ENCODE data around the gene PP2D1. TPM values are rescaled to one million over a fixed set of nuclear protein-coding genes. Genes with fewer than 3 reads are reported as not detected.
"Not testable (repeated sequence)": the region's sequence is repeated elsewhere in the genome, so short reads cannot be mapped to it uniquely, and the experiment has no call there.

Gene PP2D1
- total RNA-seq, 1 donor from 2014 or later: not detected

DNA sequence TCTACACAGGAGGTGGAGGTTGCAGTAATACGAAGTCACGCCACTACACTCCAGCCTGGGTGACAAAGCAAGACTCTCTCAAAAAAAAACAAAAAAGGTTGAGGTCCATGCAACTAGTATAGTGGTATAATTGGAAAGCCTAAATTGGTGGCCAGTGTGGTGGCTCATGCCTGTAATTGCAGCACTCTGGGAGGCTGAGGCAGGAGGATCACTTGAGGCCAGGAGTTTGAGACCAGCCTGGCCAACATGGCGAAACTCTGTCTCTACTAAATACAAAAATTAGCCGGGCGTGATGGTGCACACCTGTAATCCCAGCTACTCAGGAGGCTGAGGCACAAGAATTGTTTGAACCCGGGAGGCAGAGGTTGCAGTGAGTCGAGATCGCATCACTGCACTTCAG is 23.2 kb downstream of the PP2D1 start:
- H3K27ac ChIP-seq (ENCODE audit: low read depth, low read length); H3K36me3 ChIP-seq (ENCODE audit: control insufficient read depth in 3 of 3, insufficient read depth in 3 of 3, low read length in 3 of 3); H3K4me1 ChIP-seq (ENCODE audit: control insufficient read depth in 3 of 3, insufficient read depth in 3 of 3, low read length in 3 of 3); H3K4me3 ChIP-seq (ENCODE audit: low read length in 3 of 3); H3K9ac ChIP-seq (ENCODE audit: low read depth in 1 of 3, low read length in 3 of 3); H3K9me3 ChIP-seq (ENCODE audit: control insufficient read depth in 3 of 3, low read length in 3 of 3); H3K27me3 ChIP-seq (ENCODE audit: control insufficient read depth in 3 of 3, insufficient read depth in 3 of 3, low read length in 3 of 3): not testable (repeated sequence)

DNA sequence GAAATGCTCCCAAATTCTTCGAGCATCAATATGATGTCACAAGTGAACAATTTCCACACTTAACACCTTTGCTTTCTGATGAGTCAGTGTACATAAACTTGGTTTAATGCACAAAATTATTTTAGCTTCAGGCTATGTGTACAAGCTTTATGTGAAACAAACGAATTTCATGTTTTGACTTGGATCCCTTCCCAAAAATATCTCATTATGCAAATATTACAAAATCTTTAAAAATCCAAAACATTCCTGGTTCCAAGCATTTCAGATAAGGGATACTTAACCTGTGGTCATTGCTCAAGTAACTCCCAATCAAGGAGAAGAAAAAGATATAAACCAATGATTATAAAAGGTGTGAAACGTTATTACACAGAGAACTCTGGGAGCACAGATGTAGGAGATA is 40.0 kb downstream of the PP2D1 start:
- Histone ChIP-seq H3K36me3 (ENCODE audit: control insufficient read depth in 3 of 3, insufficient read depth in 3 of 3, low read length in 3 of 3) (peaks cover 2 to 19% (median 18%) of the 10 kb centered on the region in 3 donors), H3K27me3 (ENCODE audit: control insufficient read depth in 3 of 3, insufficient read depth in 3 of 3, low read length in 3 of 3) (no peaks in the 10 kb centered on the region), H3K9me3 (ENCODE audit: control insufficient read depth in 3 of 3, low read length in 3 of 3) (no peaks in the 10 kb centered on the region), H3K4me3 (ENCODE audit: low read length in 3 of 3) (no peak overlapping the region), H3K4me1 (ENCODE audit: control insufficient read depth in 3 of 3, insufficient read depth in 3 of 3, low read length in 3 of 3) (no peaks in the 10 kb centered on the region), H3K27ac (ENCODE audit: low read depth, low read length) (no peak overlapping the region), H3K9ac (ENCODE audit: low read depth in 1 of 3, low read length in 3 of 3) (no peak overlapping the region)

DNA sequence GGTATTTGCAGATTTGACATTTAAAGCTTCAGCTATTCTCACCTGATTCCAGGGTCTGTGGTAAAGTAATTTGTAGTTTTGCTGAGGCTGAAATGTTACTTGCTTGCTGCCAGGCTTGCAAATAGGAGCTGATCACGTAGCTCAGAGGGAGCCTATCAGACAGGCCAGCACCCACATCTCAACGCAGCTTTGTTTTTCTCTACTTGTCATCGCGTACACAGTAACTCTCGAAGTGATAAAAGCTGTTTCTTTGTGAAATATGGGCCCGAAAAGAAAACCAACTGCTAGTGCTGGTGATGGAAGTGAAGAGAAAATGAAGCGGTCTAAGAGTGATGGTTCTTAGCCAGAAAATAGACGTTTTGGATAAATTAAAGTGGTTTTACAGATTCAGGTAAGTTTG is 41.7 kb downstream of the PP2D1 start:
- no peaks in the 10 kb centered on the region for H3K27me3 ChIP-seq (ENCODE audit: control insufficient read depth in 3 of 3, insufficient read depth in 3 of 3, low read length in 3 of 3)
- H3K9ac ChIP-seq (ENCODE audit: low read depth in 1 of 3, low read length in 3 of 3): no peak overlapping the region
- no peak overlapping the region for H3K27ac ChIP-seq (ENCODE audit: low read depth, low read length)
- H3K4me3 ChIP-seq (ENCODE audit: low read length in 3 of 3): no peak overlapping the region
- no peaks in the 10 kb centered on the region for H3K9me3 ChIP-seq (ENCODE audit: control insufficient read depth in 3 of 3, low read length in 3 of 3)
- no peaks in the 10 kb centered on the region for H3K4me1 ChIP-seq (ENCODE audit: control insufficient read depth in 3 of 3, insufficient read depth in 3 of 3, low read length in 3 of 3)
- H3K36me3 ChIP-seq (ENCODE audit: control insufficient read depth in 3 of 3, insufficient read depth in 3 of 3, low read length in 3 of 3): peaks cover 0 to 6% (median 5%) of the 10 kb centered on the region in 3 donors

DNA sequence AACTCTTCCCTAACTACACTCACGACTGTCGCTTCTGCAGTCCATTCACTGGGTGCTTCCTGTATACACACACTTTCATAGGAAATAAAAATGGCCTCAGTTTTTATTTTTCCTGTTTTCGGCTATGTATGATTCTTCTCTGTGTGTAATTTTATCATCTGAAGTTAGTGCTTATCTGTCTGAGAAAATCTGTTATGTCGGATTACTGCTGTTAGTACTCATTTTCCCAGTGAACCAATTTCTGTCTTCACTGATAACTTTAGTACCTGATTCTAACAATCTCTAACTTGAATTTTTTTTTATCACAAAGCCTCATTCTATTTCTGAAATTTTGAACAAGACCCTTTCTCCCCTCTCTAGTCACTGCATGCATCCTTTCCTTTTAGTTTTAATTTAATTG is 44.3 kb downstream of the PP2D1 start:
- Histone ChIP-seq H3K27me3 (ENCODE audit: control insufficient read depth in 3 of 3, insufficient read depth in 3 of 3, low read length in 3 of 3) (no peaks in the 10 kb centered on the region), H3K4me3 (ENCODE audit: low read length in 3 of 3) (no peak overlapping the region), H3K36me3 (ENCODE audit: control insufficient read depth in 3 of 3, insufficient read depth in 3 of 3, low read length in 3 of 3) (no peaks in the 10 kb centered on the region), H3K9me3 (ENCODE audit: control insufficient read depth in 3 of 3, low read length in 3 of 3) (no peaks in the 10 kb centered on the region), H3K4me1 (ENCODE audit: control insufficient read depth in 3 of 3, insufficient read depth in 3 of 3, low read length in 3 of 3) (no peaks in the 10 kb centered on the region), H3K9ac (ENCODE audit: low read depth in 1 of 3, low read length in 3 of 3) (no peak overlapping the region), H3K27ac (ENCODE audit: low read depth, low read length) (no peak overlapping the region)

DNA sequence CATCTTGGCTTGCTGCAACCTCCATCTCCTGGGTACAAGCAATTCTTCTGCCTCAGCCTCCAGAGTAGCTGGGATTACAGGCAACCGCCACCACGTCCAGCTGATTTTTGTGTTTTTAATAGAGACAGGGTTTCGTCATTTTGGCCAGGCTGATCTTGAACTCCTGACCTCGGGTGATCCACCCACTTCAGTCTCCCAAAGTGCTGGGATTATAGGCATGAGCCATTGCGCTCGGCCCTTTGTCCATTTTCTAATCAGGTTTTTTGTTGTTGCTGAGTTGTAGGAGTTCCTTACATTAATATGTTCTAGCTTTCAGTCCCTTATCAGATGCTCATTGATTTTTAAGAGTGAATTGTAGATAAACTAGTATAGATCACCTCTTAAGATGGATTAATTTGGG is 44.9 kb downstream of the PP2D1 start:
- Histone ChIP-seq H3K4me1 (ENCODE audit: control insufficient read depth in 3 of 3, insufficient read depth in 3 of 3, low read length in 3 of 3) (peaks cover 0 to 2% (median 0%) of the 10 kb centered on the region in 3 donors), H3K27me3 (ENCODE audit: control insufficient read depth in 3 of 3, insufficient read depth in 3 of 3, low read length in 3 of 3) (no peaks in the 10 kb centered on the region), H3K27ac (ENCODE audit: low read depth, low read length) (no peak overlapping the region), H3K36me3 (ENCODE audit: control insufficient read depth in 3 of 3, insufficient read depth in 3 of 3, low read length in 3 of 3) (no peaks in the 10 kb centered on the region), H3K9me3 (ENCODE audit: control insufficient read depth in 3 of 3, low read length in 3 of 3) (no peaks in the 10 kb centered on the region), H3K4me3 (ENCODE audit: low read length in 3 of 3) (no peak overlapping the region), H3K9ac (ENCODE audit: low read depth in 1 of 3, low read length in 3 of 3) (no peak overlapping the region)

DNA sequence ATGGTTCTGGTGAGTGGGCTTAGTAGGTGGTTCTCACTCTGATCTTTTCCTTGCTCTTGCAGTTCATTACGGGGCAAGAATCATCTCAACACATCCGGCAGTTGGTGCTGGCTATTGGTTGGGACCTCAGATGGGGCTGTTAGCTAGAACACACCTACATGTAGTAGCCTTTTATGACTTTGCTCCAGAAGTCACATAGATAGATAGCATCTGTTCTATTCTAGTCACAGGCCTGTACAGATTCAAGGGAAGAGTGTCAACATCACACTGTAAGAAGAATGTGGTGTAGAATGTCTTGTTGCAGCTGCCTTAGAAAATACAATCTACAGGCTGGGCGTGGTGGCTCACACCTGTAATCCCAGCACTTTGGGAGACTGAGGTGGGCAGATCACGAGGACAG is 50.1 kb downstream of the PP2D1 start:
- Histone ChIP-seq H3K36me3 (ENCODE audit: control insufficient read depth in 3 of 3, insufficient read depth in 3 of 3, low read length in 3 of 3) (no peaks in the 10 kb centered on the region), H3K9ac (ENCODE audit: low read depth in 1 of 3, low read length in 3 of 3) (no peak overlapping the region), H3K9me3 (ENCODE audit: control insufficient read depth in 3 of 3, low read length in 3 of 3) (no peaks in the 10 kb centered on the region), H3K4me1 (ENCODE audit: control insufficient read depth in 3 of 3, insufficient read depth in 3 of 3, low read length in 3 of 3) (peaks cover 0 to 7% (median 0%) of the 10 kb centered on the region in 3 donors), H3K27me3 (ENCODE audit: control insufficient read depth in 3 of 3, insufficient read depth in 3 of 3, low read length in 3 of 3) (no peaks in the 10 kb centered on the region), H3K27ac (ENCODE audit: low read depth, low read length) (no peak overlapping the region), H3K4me3 (ENCODE audit: low read length in 3 of 3) (no peak overlapping the region)

DNA sequence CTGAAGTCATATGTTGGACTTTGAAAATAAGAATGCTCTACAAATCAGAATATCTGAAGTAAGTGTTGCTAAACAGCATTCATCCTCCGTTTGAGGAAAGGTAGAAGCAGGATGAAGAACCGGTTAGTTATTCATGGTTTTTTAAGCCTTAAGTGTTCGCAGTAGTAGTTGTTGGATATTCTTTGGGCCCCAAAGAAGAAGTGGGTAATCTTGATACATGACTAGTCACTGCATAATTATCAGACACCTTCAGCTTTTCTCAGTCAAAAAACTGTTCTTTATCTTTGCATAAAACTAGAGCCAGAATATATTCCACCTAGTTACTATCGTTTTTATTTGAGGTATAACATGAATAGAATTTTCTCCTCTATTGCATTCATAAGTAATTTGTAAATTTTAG is 51.4 kb downstream of the PP2D1 start:
- no peaks in the 10 kb centered on the region for H3K9me3 ChIP-seq (ENCODE audit: control insufficient read depth in 3 of 3, low read length in 3 of 3)
- no peaks in the 10 kb centered on the region for H3K27me3 ChIP-seq (ENCODE audit: control insufficient read depth in 3 of 3, insufficient read depth in 3 of 3, low read length in 3 of 3)
- H3K36me3 ChIP-seq (ENCODE audit: control insufficient read depth in 3 of 3, insufficient read depth in 3 of 3, low read length in 3 of 3): no peaks in the 10 kb centered on the region
- no peak overlapping the region for H3K4me3 ChIP-seq (ENCODE audit: low read length in 3 of 3)
- no peak overlapping the region for H3K9ac ChIP-seq (ENCODE audit: low read depth in 1 of 3, low read length in 3 of 3)
- peaks cover 0 to 7% (median 0%) of the 10 kb centered on the region in 3 donors for H3K4me1 ChIP-seq (ENCODE audit: control insufficient read depth in 3 of 3, insufficient read depth in 3 of 3, low read length in 3 of 3)
- no peak overlapping the region for H3K27ac ChIP-seq (ENCODE audit: low read depth, low read length)

DNA sequence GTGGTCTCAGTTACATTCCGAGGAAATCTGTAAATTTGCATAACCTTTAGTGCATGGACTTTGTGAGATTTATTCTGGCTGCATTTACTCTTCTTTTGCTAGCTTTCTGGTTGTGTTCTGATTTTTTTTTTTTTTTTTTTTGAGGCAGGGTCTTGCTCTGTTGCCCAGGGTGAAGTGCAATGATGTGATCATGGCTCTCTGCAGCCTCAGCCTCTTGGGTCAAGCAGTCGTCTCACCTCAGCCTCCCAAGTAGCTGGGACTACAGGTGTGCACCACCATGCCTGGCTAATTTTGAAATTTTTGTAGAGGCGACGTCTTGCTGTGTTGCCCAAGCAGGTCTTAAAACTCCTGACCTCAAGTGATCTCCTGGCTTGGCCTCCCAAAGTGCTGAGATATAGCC is 52.6 kb downstream of the PP2D1 start:
- H3K36me3 ChIP-seq (ENCODE audit: control insufficient read depth in 3 of 3, insufficient read depth in 3 of 3, low read length in 3 of 3): peaks cover 0 to 5% (median 4%) of the 10 kb centered on the region in 3 donors
- peaks cover 0 to 11% (median 0%) of the 10 kb centered on the region in 3 donors for H3K4me1 ChIP-seq (ENCODE audit: control insufficient read depth in 3 of 3, insufficient read depth in 3 of 3, low read length in 3 of 3)
- no peaks in the 10 kb centered on the region for H3K27me3 ChIP-seq (ENCODE audit: control insufficient read depth in 3 of 3, insufficient read depth in 3 of 3, low read length in 3 of 3)
- no peaks in the 10 kb centered on the region for H3K9me3 ChIP-seq (ENCODE audit: control insufficient read depth in 3 of 3, low read length in 3 of 3)
- H3K4me3 ChIP-seq (ENCODE audit: low read length in 3 of 3): no peak overlapping the region
- H3K27ac ChIP-seq (ENCODE audit: low read depth, low read length): no peak overlapping the region
- no peak overlapping the region for H3K9ac ChIP-seq (ENCODE audit: low read depth in 1 of 3, low read length in 3 of 3)

DNA sequence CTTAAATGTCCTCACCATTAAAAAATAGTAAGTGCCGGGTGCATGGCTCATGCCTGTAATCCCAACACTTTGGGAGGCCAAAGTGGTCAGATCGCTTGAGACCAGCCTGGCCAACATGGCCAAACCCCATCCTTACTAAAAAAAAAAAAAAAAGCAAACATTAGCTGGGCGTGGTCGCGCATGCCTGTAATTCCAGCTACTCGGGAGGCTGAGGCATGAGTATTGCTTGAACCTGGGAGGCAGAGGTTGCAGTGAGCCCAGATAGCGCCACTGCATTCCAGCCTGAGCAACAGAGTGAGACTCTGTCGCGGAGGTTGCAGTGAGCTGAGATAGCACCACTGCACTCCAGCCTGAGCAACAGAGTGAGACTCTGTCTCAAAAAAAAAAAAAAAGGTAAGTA is 54.7 kb downstream of the PP2D1 start:
- H3K4me3 ChIP-seq (ENCODE audit: low read length in 3 of 3); H3K27ac ChIP-seq (ENCODE audit: low read depth, low read length); H3K9me3 ChIP-seq (ENCODE audit: control insufficient read depth in 3 of 3, low read length in 3 of 3); H3K9ac ChIP-seq (ENCODE audit: low read depth in 1 of 3, low read length in 3 of 3); H3K27me3 ChIP-seq (ENCODE audit: control insufficient read depth in 3 of 3, insufficient read depth in 3 of 3, low read length in 3 of 3): not testable (repeated sequence)
- Histone ChIP-seq H3K36me3 (ENCODE audit: control insufficient read depth in 3 of 3, insufficient read depth in 3 of 3, low read length in 3 of 3) (peaks cover 0 to 11% (median 6%) of the 10 kb centered on the region in 3 donors), H3K4me1 (ENCODE audit: control insufficient read depth in 3 of 3, insufficient read depth in 3 of 3, low read length in 3 of 3) (peaks cover 0 to 11% (median 0%) of the 10 kb centered on the region in 3 donors)

DNA sequence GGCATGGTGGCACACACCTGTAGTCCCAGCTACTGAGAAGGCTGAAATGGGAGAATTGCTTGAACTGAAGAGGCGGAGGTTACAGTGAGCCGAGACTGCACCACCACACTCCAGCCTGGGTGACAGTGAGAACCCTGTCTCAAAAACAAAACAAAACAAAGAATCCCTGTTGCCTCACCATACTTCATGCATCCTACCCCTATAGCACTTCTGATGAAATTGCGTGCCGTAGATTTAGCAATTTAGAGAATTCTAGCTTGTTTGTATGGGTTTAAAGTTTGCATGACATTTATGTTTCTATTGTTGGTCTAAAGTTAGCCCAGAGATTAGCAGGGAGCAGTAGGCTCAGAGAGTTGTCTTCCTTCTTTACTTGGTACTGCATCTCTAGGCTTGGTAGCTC is 57.4 kb downstream of the PP2D1 start:
- Histone ChIP-seq H3K36me3 (ENCODE audit: control insufficient read depth in 3 of 3, insufficient read depth in 3 of 3, low read length in 3 of 3) (peaks cover 0 to 19% (median 9%) of the 10 kb centered on the region in 3 donors), H3K27ac (ENCODE audit: low read depth, low read length) (no peak overlapping the region), H3K9me3 (ENCODE audit: control insufficient read depth in 3 of 3, low read length in 3 of 3) (no peaks in the 10 kb centered on the region), H3K4me1 (ENCODE audit: control insufficient read depth in 3 of 3, insufficient read depth in 3 of 3, low read length in 3 of 3) (peaks cover 0 to 5% (median 4%) of the 10 kb centered on the region in 3 donors), H3K9ac (ENCODE audit: low read depth in 1 of 3, low read length in 3 of 3) (no peak overlapping the region), H3K27me3 (ENCODE audit: control insufficient read depth in 3 of 3, insufficient read depth in 3 of 3, low read length in 3 of 3) (no peaks in the 10 kb centered on the region), H3K4me3 (ENCODE audit: low read length in 3 of 3) (no peak overlapping the region)

DNA sequence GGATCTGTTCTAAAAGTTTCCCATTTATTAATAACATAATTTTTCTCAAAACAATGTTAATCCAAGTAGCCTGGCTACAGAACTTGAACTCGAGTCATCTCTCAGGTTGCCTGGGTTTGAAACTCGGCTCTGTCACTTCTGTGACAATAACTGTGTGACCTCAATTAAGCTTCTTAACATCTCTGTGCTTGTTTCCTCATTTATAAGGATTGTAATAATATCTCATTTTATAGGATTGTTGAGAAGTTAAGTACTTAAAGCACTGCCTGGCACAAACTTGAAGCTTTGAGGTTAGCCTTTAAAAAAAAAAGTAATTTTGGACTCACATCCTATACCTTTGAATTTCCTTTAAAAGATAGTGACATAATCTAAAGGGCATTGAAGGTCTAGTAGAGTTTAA is 61.7 kb downstream of the PP2D1 start:
- Histone ChIP-seq H3K4me3 (ENCODE audit: low read length in 3 of 3) (no peak overlapping the region), H3K9me3 (ENCODE audit: control insufficient read depth in 3 of 3, low read length in 3 of 3) (no peaks in the 10 kb centered on the region), H3K4me1 (ENCODE audit: control insufficient read depth in 3 of 3, insufficient read depth in 3 of 3, low read length in 3 of 3) (peaks cover 8 to 22% (median 15%) of the 10 kb centered on the region in 3 donors), H3K36me3 (ENCODE audit: control insufficient read depth in 3 of 3, insufficient read depth in 3 of 3, low read length in 3 of 3) (peaks cover 5 to 19% (median 9%) of the 10 kb centered on the region in 3 donors), H3K27me3 (ENCODE audit: control insufficient read depth in 3 of 3, insufficient read depth in 3 of 3, low read length in 3 of 3) (no peaks in the 10 kb centered on the region), H3K9ac (ENCODE audit: low read depth in 1 of 3, low read length in 3 of 3) (no peak overlapping the region), H3K27ac (ENCODE audit: low read depth, low read length) (no peak overlapping the region)

All from skeletal muscle tissue (tissue), 4 donors.